OCI-LY7 (cell line): Measurements from ENCODE around the gene EPB41L1. TPM values are rescaled to one million over a fixed set of nuclear protein-coding genes. Genes with fewer than 3 reads are reported as not detected.
A peak's percentile ranks its signal among the peaks of the same experiment; 100 is the strongest.

ENCODE experiments used
- BruUV-seq: library from RNA; stranded (reverse); fragments of 400-500 nt; replicated peaks from 2 replicates; lab custom pipeline; 2021; lab: Mats Ljungman, UMichigan
- CTCF ChIA-PET: fragments of 300-600 bp; sonication (Branson Sonifier 250); formaldehyde crosslinking; loops from one replicate; lab custom pipeline; 2022; ENCODE audit warnings: antibody characterized with exemption; ENCODE audit not compliant: unreplicated experiment; lab: Charles Lee
- POLR2A ChIA-PET: fragments of 300-600 bp; sonication (Branson Sonifier 250); formaldehyde crosslinking; loops from one replicate; lab custom pipeline; 2022; ENCODE audit warnings: antibody characterized with exemption; lab: Charles Lee
- DNase-seq: peaks from one replicate; pipeline ENCODE4 v3.0.0-alpha.2; 2015; ENCODE audit warnings: low spot score
- H2AFZ ChIP-seq: fragments of 200-600 bp; sonication (generic), shearing (Covaris generic); 2 replicates; pipeline ENCODE4 v1.6.1; 2014; ENCODE audit warnings: mild to moderate bottlenecking, antibody characterized with exemption, low read length, moderate library complexity
- H3K27ac ChIP-seq: fragments of 200-600 bp; sonication (generic); 2 replicates; pipeline ENCODE4 v1.5.1; 2014; ENCODE audit warnings: mixed run types, low read depth, mild to moderate bottlenecking, moderate library complexity, low read length, inconsistent platforms; ENCODE audit not compliant: poor library complexity, severe bottlenecking
- H3K36me3 ChIP-seq: fragments of 200-600 bp; sonication (generic); 2 replicates; pipeline ENCODE4 v1.6.1; 2014; ENCODE audit warnings: mild to moderate bottlenecking, antibody characterized with exemption, low read length, moderate library complexity, mixed read lengths; ENCODE audit not compliant: insufficient read depth
- H3K4me1 ChIP-seq: fragments of 200-600 bp; sonication (generic); 2 replicates; pipeline ENCODE4 v1.5.1; 2014; ENCODE audit warnings: mild to moderate bottlenecking, low read length; ENCODE audit not compliant: insufficient read depth, poor library complexity, severe bottlenecking
- H3K4me2 ChIP-seq: fragments of 200-600 bp; sonication (generic); 2 replicates; pipeline ENCODE4 v1.6.1; 2014; ENCODE audit warnings: mild to moderate bottlenecking, low read length
- H3K4me3 ChIP-seq: fragments of 200-600 bp; sonication (generic); 2 replicates; pipeline ENCODE4 v1.5.1; 2014; ENCODE audit warnings: mild to moderate bottlenecking, low read depth, low read length; ENCODE audit not compliant: poor library complexity, severe bottlenecking
- H3K79me2 ChIP-seq: fragments of 200-600 bp; sonication (generic); 2 replicates; pipeline ENCODE4 v1.6.1; 2016; ENCODE audit warnings: low read depth, mild to moderate bottlenecking, low read length, moderate library complexity, mixed read lengths; ENCODE audit not compliant: insufficient read depth
- H3K9me2 ChIP-seq: fragments of 200-600 bp; sonication (generic); 2 replicates; pipeline ENCODE4 v1.6.1; 2016; ENCODE audit warnings: mild to moderate bottlenecking, low read length, mixed read lengths; ENCODE audit not compliant: insufficient read depth
- H3K9me3 ChIP-seq: fragments of 200-600 bp; sonication (generic); 2 replicates; pipeline ENCODE4 v1.6.1; 2014; ENCODE audit warnings: mild to moderate bottlenecking, mixed run types, low read length, mixed read lengths
- H4K20me1 ChIP-seq: fragments of 200-600 bp; sonication (generic); 2 replicates; pipeline ENCODE4 v1.6.1; 2014; ENCODE audit warnings: mild to moderate bottlenecking, antibody characterized with exemption, low read length, moderate library complexity, mixed read lengths; ENCODE audit not compliant: insufficient read depth
- EZH2phosphoT487 ChIP-seq: fragments of 200-600 bp; sonication (generic); IDR thresholded peaks from 2 replicates; pipeline ENCODE4 v1.6.1; 2018; ENCODE audit warnings: low read depth, borderline replicate concordance, mild to moderate bottlenecking, mixed run types, antibody characterized with exemption, low read length, moderate library complexity, mixed read lengths
- intact Hi-C: fragments of 100-400 bp; cut with micrococcal nuclease; formaldehyde crosslinking; loops from one replicate; pipeline ENCODE4 v1.10.0; 2022; ENCODE audit not compliant: unreplicated experiment
- total RNA-seq, 2 experiments: library from RNA; depleted of rRNA in 1 of 2; stranded (reverse); fragments of >200 nt in 1 of 2; shearing (Covaris generic) in 1 of 2; gene quantifications; 2 replicates each; pipeline ENCODE4 v1.2.3, GENCODE V29; 2014 to 2022
- TF ChIP-seq, protein P1 (sequence below): fragments of 200-600 bp; sonication (generic); conservative IDR thresholded peaks from 2 replicates; pipeline ENCODE4 v1.5.1; 2014; ENCODE audit warnings: mild to moderate bottlenecking, antibody characterized with exemption, low read length, moderate library complexity, mixed read lengths

The EPB41L1 gene
- total RNA-seq, 2 experiments from 2014 or later, result 0.54 to 1.6 TPM

DNA sequence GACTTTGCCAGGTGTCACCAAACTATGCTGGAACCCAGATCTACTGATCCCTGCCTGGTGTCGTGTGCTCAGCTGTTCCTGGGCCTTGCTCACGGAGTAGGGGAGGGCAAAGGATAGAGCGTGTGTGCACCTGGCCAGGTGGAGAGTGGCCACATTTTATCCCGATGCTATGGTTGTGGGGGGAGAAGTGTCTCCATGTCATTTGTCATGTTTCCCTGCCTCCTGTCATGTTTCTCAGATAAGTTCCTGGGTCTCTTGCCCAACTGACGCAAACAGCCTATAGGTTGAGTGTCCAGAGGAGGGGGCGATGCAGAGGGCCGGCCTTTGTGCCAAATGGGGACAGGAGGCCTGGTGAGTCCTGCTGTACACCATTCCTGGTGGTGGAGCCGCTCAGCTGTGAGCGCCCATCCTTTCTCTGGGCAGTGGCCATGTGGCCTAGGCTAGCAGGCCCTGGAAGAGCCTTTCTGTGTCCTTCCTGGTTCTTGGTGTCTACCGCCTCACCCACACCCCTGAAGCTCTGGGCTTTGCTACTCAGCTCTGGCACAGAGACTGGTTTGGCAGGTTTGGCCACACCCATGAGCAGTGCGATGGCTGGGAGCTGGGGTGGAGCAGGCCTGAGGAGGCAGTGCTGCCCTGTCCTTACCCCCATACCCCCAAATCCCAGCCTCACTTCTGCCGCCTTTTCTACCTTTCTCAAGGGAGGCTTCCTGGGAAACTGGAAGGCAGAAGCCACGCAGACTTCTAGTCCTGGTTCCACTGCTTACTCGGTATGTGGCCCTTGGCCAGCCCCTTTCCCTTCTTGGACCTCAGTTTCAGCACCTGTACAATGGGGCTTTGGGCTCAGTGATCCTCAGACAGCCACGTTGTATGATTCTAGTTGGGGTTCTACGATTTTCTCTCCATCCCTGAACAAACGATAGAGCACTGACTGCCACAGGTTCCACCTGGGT is 32.3 kb upstream of the EPB41L1 start:
- CTCF ChIA-PET, result no interaction called here
- no peak for DNase-seq
- no peak overlapping the region for H2AFZ ChIP-seq

DNA sequence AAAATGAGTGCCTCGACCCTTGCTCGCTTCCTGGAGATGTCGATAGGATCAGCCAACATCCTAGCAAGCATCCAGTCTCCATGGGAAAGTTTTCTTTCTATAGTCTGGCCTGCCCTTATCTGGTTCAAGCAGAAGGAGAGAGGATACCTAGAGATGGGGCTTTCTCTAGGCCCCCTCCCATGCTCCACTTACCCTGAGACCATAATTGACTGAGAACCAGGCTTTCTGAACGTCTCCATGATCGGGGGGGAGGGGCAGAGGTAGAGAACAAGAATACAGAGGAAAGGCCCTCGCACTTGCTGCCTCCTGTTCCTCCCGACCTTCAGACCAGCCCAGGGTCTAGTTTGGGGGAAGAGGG is 31.6 kb upstream of the EPB41L1 start:
- Histone ChIP-seq H3K4me2 (no peak overlapping the region), H3K79me2 (no peaks in the 10 kb centered on the region), H3K27ac (no peak overlapping the region), H3K4me3 (no peak overlapping the region), H3K36me3 (no peaks in the 10 kb centered on the region), H3K9me3 (no peaks in the 10 kb centered on the region), H4K20me1 (no peaks in the 10 kb centered on the region), H3K4me1 (peaks cover 13% of the 10 kb centered on the region), H3K9me2 (no peaks in the 10 kb centered on the region), H2AFZ (no peak overlapping the region)
- POLR2A ChIA-PET, result no interaction called here
- CTCF ChIA-PET, result no interaction called here
- DNase-seq, result no peak
- BruUV-seq, result no TSS peak
- intact Hi-C loops, result no loop called here
- TF ChIP-seq, protein P1, sequence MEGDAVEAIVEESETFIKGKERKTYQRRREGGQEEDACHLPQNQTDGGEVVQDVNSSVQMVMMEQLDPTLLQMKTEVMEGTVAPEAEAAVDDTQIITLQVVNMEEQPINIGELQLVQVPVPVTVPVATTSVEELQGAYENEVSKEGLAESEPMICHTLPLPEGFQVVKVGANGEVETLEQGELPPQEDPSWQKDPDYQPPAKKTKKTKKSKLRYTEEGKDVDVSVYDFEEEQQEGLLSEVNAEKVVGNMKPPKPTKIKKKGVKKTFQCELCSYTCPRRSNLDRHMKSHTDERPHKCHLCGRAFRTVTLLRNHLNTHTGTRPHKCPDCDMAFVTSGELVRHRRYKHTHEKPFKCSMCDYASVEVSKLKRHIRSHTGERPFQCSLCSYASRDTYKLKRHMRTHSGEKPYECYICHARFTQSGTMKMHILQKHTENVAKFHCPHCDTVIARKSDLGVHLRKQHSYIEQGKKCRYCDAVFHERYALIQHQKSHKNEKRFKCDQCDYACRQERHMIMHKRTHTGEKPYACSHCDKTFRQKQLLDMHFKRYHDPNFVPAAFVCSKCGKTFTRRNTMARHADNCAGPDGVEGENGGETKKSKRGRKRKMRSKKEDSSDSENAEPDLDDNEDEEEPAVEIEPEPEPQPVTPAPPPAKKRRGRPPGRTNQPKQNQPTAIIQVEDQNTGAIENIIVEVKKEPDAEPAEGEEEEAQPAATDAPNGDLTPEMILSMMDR, result no peak
- TF ChIP-seq EZH2phosphoT487, result no peak

More for the DNA sequence above, 32.3 kb upstream of the EPB41L1 start:
- TF ChIP-seq, protein P1, result no peak
- no peak for TF ChIP-seq EZH2phosphoT487
- no peak overlapping the region for H3K4me2 ChIP-seq
- peaks cover 13% of the 10 kb centered on the region for H3K4me1 ChIP-seq
- H3K9me2 ChIP-seq, result no peaks in the 10 kb centered on the region
- H3K36me3 ChIP-seq, result no peaks in the 10 kb centered on the region
- H3K27ac ChIP-seq, result no peak overlapping the region
- no peaks in the 10 kb centered on the region for H3K9me3 ChIP-seq
- no peaks in the 10 kb centered on the region for H4K20me1 ChIP-seq
- POLR2A ChIA-PET, result no interaction called here
- BruUV-seq, result no TSS peak
- no peaks in the 10 kb centered on the region for H3K79me2 ChIP-seq
- H3K4me3 ChIP-seq, result no peak overlapping the region
- intact Hi-C loops, result no loop called here

DNA sequence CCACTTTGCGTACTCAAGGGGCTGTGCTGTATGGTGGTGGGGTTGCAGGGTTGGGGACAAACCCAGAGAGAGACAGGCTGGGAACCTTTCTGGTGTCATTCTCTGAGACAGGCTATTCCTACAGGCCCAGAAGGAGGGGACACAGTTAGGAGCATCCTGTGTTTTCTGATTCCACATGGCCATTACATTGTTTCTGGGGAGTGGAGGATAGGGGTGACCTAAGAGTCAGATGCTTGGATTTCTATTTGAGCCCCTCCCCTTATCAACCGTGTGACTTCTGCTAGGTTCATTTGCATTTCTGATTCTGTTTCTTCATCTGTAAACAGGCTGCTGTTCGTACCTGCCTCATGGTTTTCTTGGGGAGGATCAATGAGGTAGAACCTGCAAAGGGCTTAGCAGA is 29.4 kb upstream of the EPB41L1 start:
- no peaks in the 10 kb centered on the region for H3K36me3 ChIP-seq
- H3K9me3 ChIP-seq, result no peaks in the 10 kb centered on the region
- H3K27ac ChIP-seq, result no peak overlapping the region
- H4K20me1 ChIP-seq, result no peaks in the 10 kb centered on the region
- BruUV-seq, result no TSS peak
- H3K79me2 ChIP-seq, result no peaks in the 10 kb centered on the region
- DNase-seq, result no peak
- H2AFZ ChIP-seq, result peak overlapping the region; percentile 13; the same call in 1 of the 2 replicates
- POLR2A ChIA-PET, result interaction anchor here (0.6 kb wide), 1 partner anchor 18 kb away, joined by 5 read pairs; no protein-coding TSS in a partner anchor
- H3K4me2 ChIP-seq, result peak overlapping the region; percentile 38
- intact Hi-C loops, result no loop called here
- peaks cover 13% of the 10 kb centered on the region for H3K4me1 ChIP-seq
- H3K9me2 ChIP-seq, result no peaks in the 10 kb centered on the region
- CTCF ChIA-PET, result no interaction called here
- H3K4me3 ChIP-seq, result no peak overlapping the region
- TF ChIP-seq EZH2phosphoT487, result no peak
- TF ChIP-seq, protein P1, result no peak
